Osteoblast (primary cell): Measurements from ENCODE around the gene DSTN. TPM values are rescaled to one million over a fixed set of nuclear protein-coding genes. Genes with fewer than 3 reads are reported as not detected.

Experiments used
- DNase-seq: peaks from one replicate; pipeline ENCODE4 v3.0.0; 2011; ENCODE audit warnings: low spot score, mixed read lengths; ENCODE audit not compliant: insufficient read length; ENCODE audit errors: missing footprints
- H2AFZ ChIP-seq: 2 replicates; pipeline ENCODE4 v1.6.0; 2011; ENCODE audit warnings: mild to moderate bottlenecking, low read length
- H3K27ac ChIP-seq: 2 replicates; pipeline ENCODE4 v1.5.1; 2011; ENCODE audit warnings: mild to moderate bottlenecking, low read depth, low read length, moderate library complexity
- H3K27me3 ChIP-seq: 2 replicates; pipeline ENCODE4 v1.6.0; 2012; ENCODE audit warnings: mild to moderate bottlenecking, control low read depth, inconsistent platforms, low read length, moderate library complexity; ENCODE audit not compliant: insufficient read depth
- H3K36me3 ChIP-seq: 2 replicates; pipeline ENCODE4 v1.5.1; 2011; ENCODE audit warnings: mild to moderate bottlenecking, low read length, control low read depth, moderate library complexity; ENCODE audit not compliant: insufficient read depth
- H3K4me1 ChIP-seq: 2 replicates; pipeline ENCODE4 v1.5.1; 2011; ENCODE audit warnings: mild to moderate bottlenecking, low read length, control low read depth, moderate library complexity; ENCODE audit not compliant: insufficient read depth
- H3K4me2 ChIP-seq: 2 replicates; pipeline ENCODE4 v1.6.0; 2011; ENCODE audit warnings: mild to moderate bottlenecking, low read length; ENCODE audit not compliant: insufficient read depth
- H3K4me3 ChIP-seq: fragments of 200-600 bp; sonication (generic); 3 replicates; pipeline ENCODE4 v1.5.1; 2012; ENCODE audit warnings: mild to moderate bottlenecking, low read length, inconsistent platforms; ENCODE audit not compliant: insufficient read depth
- H3K79me2 ChIP-seq: 2 replicates; pipeline ENCODE4 v1.6.0; 2012; ENCODE audit warnings: mild to moderate bottlenecking, low read length, control low read depth, inconsistent platforms; ENCODE audit not compliant: insufficient read depth
- H3K9me3 ChIP-seq: 2 replicates; pipeline ENCODE4 v1.5.1; 2011; ENCODE audit warnings: low read depth, low read length, control low read depth
- H4K20me1 ChIP-seq: 2 replicates; pipeline ENCODE4 v1.6.0; 2012; ENCODE audit warnings: mild to moderate bottlenecking, low read length, control low read depth; ENCODE audit not compliant: insufficient read depth
- total RNA-seq: library from RNA; depleted of rRNA; stranded (reverse); fragments of >200 nt; gene quantifications from 2 replicates; pipeline ENCODE4 v1.2.3, GENCODE V29; 2012
- TF ChIP-seq, protein P1 (sequence below): IDR thresholded peaks from 2 replicates; pipeline ENCODE4 v1.5.1; 2011; ENCODE audit warnings: mild to moderate bottlenecking, low read depth, low read length, moderate library complexity; ENCODE audit errors: extremely low read depth

DSTN gene
- total RNA-seq, 1 donor, result 627 TPM

DNA sequence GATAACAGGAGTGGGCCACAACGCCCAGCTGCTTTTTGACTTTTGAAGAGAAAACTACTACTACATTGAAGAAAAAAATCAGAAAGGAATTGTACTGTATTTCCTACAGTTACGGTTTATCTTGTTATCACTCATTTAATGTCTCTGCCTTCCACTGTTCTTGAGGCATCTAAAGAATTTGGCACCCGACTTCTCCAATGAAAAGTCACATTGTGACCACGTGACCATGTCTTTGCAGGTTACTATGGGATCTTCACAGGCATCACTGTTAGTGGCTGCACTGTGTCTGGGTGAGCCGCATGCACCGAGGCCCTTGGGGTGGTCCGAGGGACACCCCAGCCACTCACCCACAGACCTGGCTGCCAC is 85.4 kb downstream of the DSTN start:
- H3K27ac ChIP-seq, result peak overlapping the region; percentile 33

DNA sequence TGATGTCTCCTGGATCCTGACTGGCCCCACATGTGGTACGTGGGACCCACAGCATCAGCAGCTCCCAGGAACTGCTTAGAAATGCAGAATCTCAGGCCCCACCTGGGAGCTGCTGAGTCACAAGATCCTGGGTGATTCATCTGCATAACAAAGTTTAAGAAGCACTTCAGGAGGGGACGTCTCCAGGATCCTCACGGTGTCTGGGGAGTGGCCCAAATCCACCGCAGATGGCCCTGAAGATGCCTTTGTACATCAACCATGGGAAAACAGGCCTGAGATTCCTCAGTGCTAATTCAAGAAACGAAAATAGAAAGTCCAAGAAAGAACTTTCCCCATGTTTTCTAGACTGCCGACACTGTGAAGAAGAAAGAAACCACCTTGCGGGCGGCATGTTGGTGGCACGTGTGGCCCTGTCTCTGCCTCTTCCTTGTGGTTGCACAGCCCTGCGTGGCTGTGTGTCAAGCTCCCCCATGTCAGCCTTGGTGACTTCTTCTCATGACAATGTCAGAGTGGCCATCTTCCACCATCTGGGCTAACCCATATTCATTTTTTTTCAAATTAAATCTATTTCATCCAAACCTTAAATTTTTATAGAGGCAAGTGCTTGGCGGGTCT is 86.1 kb downstream of the DSTN start:
- TF ChIP-seq, protein P1, sequence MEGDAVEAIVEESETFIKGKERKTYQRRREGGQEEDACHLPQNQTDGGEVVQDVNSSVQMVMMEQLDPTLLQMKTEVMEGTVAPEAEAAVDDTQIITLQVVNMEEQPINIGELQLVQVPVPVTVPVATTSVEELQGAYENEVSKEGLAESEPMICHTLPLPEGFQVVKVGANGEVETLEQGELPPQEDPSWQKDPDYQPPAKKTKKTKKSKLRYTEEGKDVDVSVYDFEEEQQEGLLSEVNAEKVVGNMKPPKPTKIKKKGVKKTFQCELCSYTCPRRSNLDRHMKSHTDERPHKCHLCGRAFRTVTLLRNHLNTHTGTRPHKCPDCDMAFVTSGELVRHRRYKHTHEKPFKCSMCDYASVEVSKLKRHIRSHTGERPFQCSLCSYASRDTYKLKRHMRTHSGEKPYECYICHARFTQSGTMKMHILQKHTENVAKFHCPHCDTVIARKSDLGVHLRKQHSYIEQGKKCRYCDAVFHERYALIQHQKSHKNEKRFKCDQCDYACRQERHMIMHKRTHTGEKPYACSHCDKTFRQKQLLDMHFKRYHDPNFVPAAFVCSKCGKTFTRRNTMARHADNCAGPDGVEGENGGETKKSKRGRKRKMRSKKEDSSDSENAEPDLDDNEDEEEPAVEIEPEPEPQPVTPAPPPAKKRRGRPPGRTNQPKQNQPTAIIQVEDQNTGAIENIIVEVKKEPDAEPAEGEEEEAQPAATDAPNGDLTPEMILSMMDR, result no peak
- peaks cover 65% of the 10 kb centered on the region for H3K36me3 ChIP-seq
- H4K20me1 ChIP-seq, result peaks cover 86% of the 10 kb centered on the region
- H3K4me3 ChIP-seq, result no peak overlapping the region
- peaks cover 99% of the 10 kb centered on the region for H3K79me2 ChIP-seq
- peak overlapping the region; percentile 33 for H3K27ac ChIP-seq
- H3K4me2 ChIP-seq, result no peak overlapping the region
- H3K4me1 ChIP-seq, result peaks cover 39% of the 10 kb centered on the region
- DNase-seq, result peak; percentile 76
- H3K27me3 ChIP-seq, result no peaks in the 10 kb centered on the region
- no peak overlapping the region for H2AFZ ChIP-seq
- no peaks in the 10 kb centered on the region for H3K9me3 ChIP-seq

More for the DNA sequence above, 85.4 kb downstream of the DSTN start:
- Histone ChIP-seq H3K4me2 (peak overlapping the region; percentile 28), H3K4me1 (peaks cover 39% of the 10 kb centered on the region), H2AFZ (no peak overlapping the region), H3K27me3 (no peaks in the 10 kb centered on the region), H3K4me3 (no peak overlapping the region), H4K20me1 (peaks cover 86% of the 10 kb centered on the region), H3K79me2 (peaks cover 99% of the 10 kb centered on the region), H3K9me3 (no peaks in the 10 kb centered on the region), H3K36me3 (peaks cover 72% of the 10 kb centered on the region)
- TF ChIP-seq, protein P1, result no peak
- DNase-seq, result peak; percentile 57

DNA sequence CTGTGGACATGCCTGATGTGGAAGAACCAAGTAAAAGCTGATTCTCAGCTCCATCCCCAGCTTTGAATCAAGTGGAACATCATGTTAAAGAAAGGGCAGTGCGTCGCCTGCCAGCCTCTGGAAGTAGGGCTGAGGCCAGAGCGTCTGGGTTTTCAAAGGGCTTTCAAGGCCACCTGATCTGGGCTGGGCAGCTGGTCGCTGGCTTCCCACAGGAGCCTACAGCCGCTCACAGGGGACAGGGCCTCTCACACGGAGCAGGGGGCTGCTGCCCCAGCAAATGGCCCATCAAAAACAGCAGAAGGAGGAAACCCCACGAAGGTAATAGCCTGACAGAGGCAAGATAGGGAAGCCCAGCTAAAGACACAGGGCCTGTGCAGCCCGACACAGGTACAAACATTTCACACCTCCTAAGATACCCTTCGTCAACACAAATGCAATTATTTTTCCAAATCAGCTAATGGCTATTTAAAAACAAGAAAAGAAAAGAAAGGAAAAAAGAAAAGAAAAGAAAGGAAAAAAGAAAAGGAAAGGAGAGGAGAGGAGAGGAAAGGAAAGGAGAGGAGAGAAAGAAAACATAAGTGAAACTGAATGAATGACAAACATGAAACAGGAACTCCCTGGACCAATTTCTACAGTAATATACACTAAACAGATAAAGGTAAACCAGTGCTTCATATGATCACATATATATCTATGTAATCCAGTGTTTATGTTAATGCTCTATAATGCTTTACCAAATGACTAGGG is 87.4 kb downstream of the DSTN start:
- H3K4me1 ChIP-seq, result peaks cover 38% of the 10 kb centered on the region
- H2AFZ ChIP-seq, result no peak overlapping the region
- H3K79me2 ChIP-seq, result peaks cover 97% of the 10 kb centered on the region
- H3K36me3 ChIP-seq, result peaks cover 65% of the 10 kb centered on the region
- peaks cover 81% of the 10 kb centered on the region for H4K20me1 ChIP-seq
- TF ChIP-seq, protein P1, result no peak
- peak; percentile 38 for DNase-seq
- peak overlapping the region; percentile 6 for H3K4me2 ChIP-seq
- no peaks in the 10 kb centered on the region for H3K9me3 ChIP-seq
- H3K4me3 ChIP-seq, result no peak overlapping the region
- no peaks in the 10 kb centered on the region for H3K27me3 ChIP-seq
- H3K27ac ChIP-seq, result peak overlapping the region; percentile 33

DNA sequence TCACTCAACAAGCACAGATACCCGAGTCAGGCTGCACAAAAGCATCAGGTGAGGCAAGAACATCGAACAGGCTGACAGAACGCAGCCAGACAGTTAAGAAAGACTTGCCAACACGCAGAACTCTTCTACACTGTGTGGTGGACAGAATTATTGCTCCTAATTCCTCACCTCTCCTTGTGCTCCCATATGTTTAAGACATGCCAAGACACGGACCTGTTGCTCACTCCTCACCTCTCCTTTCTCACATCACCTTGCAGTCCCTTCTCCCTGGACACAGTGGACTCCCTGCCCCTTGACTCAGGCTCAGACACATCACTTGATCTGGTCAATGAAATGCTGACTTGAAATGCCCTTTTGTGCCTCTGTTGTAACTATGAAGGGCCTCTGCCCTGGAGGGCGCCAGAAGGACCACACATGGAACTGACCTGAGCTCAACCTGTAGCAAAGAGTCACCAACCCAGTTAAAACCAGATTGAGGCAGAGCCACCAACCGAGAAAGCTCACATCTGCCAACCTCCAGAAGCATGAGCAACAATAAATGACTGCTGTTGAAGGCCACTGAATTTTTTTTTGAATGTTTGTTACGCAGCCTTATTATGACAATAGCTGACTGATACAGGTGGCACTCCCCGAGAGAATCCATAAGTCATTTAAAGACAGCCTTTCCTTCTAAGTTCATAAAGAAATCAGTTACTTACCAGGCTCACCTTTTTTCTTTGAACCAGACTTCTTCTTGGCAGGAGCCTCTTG is 88.2 kb downstream of the DSTN start:
- Histone ChIP-seq H3K36me3 (peaks cover 61% of the 10 kb centered on the region), H3K4me3 (no peak overlapping the region), H3K4me1 (peaks cover 45% of the 10 kb centered on the region), H3K79me2 (peaks cover 97% of the 10 kb centered on the region), H2AFZ (no peak overlapping the region), H3K27ac (peak overlapping the region; percentile 33), H3K27me3 (no peaks in the 10 kb centered on the region), H3K4me2 (no peak overlapping the region), H4K20me1 (peaks cover 79% of the 10 kb centered on the region), H3K9me3 (no peaks in the 10 kb centered on the region)
- peak; percentile 65 for DNase-seq
- TF ChIP-seq, protein P1, result no peak
